ENCODE results near the gene CTSW.

DNA sequence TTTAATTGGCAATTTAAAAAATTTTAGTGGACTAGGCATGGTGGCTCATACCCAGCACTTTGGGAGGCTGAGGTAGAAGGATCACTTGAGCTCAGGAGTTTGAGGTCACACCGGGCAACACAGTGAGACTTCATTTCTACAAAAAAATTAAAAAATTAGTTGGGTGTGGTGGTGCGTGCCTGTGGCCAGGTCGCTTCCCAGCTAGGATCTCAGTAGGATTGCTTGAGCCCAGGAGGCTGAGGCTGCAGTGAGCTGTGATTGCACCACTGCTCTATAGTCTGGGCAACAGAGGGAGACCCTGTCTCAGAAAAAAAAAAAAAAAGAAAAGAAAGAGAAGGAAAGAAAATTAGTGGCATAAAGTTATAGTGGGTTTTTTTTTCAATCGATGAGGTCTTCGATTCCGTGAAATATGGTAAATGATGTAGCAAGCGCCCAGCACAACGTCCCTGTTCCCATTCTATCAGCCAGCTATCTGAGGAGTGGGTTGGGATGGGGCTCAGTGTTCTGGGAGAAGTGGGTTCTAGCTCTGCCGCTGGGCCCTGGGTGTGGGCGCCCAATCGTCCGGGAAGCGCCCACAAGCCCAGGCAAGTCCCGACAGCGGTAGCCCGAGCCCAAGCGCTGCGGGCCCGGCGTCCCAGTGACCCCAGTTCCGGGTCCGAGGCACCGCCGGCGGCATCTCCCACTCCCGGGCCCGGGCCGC is 19.2 kb downstream of the CTSW start:
- TF ChIP-seq POLR2A (IDR thresholded peaks at IDR 0.05) = peak in 1 of 2 donors; percentile 50
- TF ChIP-seq, protein P1, sequence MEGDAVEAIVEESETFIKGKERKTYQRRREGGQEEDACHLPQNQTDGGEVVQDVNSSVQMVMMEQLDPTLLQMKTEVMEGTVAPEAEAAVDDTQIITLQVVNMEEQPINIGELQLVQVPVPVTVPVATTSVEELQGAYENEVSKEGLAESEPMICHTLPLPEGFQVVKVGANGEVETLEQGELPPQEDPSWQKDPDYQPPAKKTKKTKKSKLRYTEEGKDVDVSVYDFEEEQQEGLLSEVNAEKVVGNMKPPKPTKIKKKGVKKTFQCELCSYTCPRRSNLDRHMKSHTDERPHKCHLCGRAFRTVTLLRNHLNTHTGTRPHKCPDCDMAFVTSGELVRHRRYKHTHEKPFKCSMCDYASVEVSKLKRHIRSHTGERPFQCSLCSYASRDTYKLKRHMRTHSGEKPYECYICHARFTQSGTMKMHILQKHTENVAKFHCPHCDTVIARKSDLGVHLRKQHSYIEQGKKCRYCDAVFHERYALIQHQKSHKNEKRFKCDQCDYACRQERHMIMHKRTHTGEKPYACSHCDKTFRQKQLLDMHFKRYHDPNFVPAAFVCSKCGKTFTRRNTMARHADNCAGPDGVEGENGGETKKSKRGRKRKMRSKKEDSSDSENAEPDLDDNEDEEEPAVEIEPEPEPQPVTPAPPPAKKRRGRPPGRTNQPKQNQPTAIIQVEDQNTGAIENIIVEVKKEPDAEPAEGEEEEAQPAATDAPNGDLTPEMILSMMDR (IDR thresholded peaks at IDR 0.05 in 4 of 5, conservative IDR thresholded peaks at IDR 0.05 in 1 of 5) = no peak
